Daoy (cell line): ENCODE data around the gene OLFML3. TPM values are rescaled to one million over a fixed set of nuclear protein-coding genes. Genes with fewer than 3 reads are reported as not detected.
A peak's percentile ranks its signal among the peaks of the same experiment; 100 is the strongest.
"Not testable (repeated sequence)": the region's sequence is repeated elsewhere in the genome, so short reads cannot be mapped to it uniquely, and the experiment has no call there.

ENCODE experiments used
- DNase-seq: peaks from one replicate; pipeline ENCODE4 v3.0.0-alpha.2; 2015; ENCODE audit warnings: low read depth
- total RNA-seq: library from RNA; depleted of rRNA; stranded (reverse); fragments of >200 nt; shearing (Covaris generic); gene quantifications from 2 replicates; pipeline ENCODE4 v1.2.3, GENCODE V29; 2014; rRNA removed

Gene OLFML3
- 2.3 and 2.4 TPM in 2 replicates for total RNA-seq

- DNase-seq: peak; percentile 94
Measured at GRCh38 chr1:113978863-113979702, at the start of gene OLFML3. OLFML3 (plus strand) TSS chr1:113979474; CDS start chr1:113979517, 43 bp downstream.

- DNase-seq: peak; percentile 50
Measured at GRCh38 chr1:113929750-113930498, 49.4 kb upstream of the OLFML3 start.

- peak; percentile 81 for DNase-seq
Measured at GRCh38 chr1:113930499-113931161, 48.6 kb upstream of the OLFML3 start.

GRCh38 chr1:113931451-113931851, 47.8 kb upstream of the OLFML3 start:
- peak; percentile 41 for DNase-seq

GRCh38 chr1:113934006-113934405, 45.3 kb upstream of the OLFML3 start:
- DNase-seq: no peak

GRCh38 chr1:113934511-113935055, 44.7 kb upstream of the OLFML3 start:
- no peak for DNase-seq

GRCh38 chr1:113935176-113935575, 44.1 kb upstream of the OLFML3 start:
- DNase-seq: no peak

GRCh38 chr1:113935970-113936369, 43.3 kb upstream of the OLFML3 start:
- no peak for DNase-seq

- no peak for DNase-seq
Measured at GRCh38 chr1:113937146-113937545, 42.1 kb upstream of the OLFML3 start.

- DNase-seq: no peak
Measured at GRCh38 chr1:113938192-113938591, 41.1 kb upstream of the OLFML3 start.

- no peak for DNase-seq
Measured at GRCh38 chr1:113940365-113941244, 38.7 kb upstream of the OLFML3 start.

- no peak for DNase-seq
Measured at GRCh38 chr1:113941245-113941559, 38.1 kb upstream of the OLFML3 start.

GRCh38 chr1:113942527-113942926, 36.7 kb upstream of the OLFML3 start:
- DNase-seq: no peak

- DNase-seq: no peak
Measured at GRCh38 chr1:113943028-113943811, 36.1 kb upstream of the OLFML3 start.

GRCh38 chr1:113945329-113945728, 33.9 kb upstream of the OLFML3 start:
- DNase-seq: no peak

GRCh38 chr1:113946112-113946511, 33.2 kb upstream of the OLFML3 start:
- no peak for DNase-seq

- no peak for DNase-seq
Measured at GRCh38 chr1:113946678-113947387, 32.4 kb upstream of the OLFML3 start.

GRCh38 chr1:113947388-113948107, 31.7 kb upstream of the OLFML3 start:
- no peak for DNase-seq

- DNase-seq: not testable (repeated sequence)
Measured at GRCh38 chr1:113948151-113948550, 31.1 kb upstream of the OLFML3 start.
